HL-60 (cell line): ENCODE measurements around the gene SAP25.
A peak's percentile ranks its signal among the peaks of the same experiment; 100 is the strongest.

ENCODE experiments used
- DNase-seq, 2 experiments: peaks; one replicate each; pipeline ENCODE4 v3.0.0-alpha.2; 2010 to 2020; ENCODE audit warnings: low read depth in 1 of 2, low spot score in 1 of 2
- H3K27ac ChIP-seq: fragments of 250-450 bp; sonication (Bioruptor Pico); replicated peaks from 2 replicates; pipeline ENCODE4 v1.5.1; 2020; ENCODE audit warnings: mild to moderate bottlenecking, moderate library complexity
- H3K27me3 ChIP-seq: fragments of 250-450 bp; sonication (Bioruptor Pico); 2 replicates; pipeline ENCODE4 v1.5.1; 2021; ENCODE audit warnings: mild to moderate bottlenecking, moderate library complexity; ENCODE audit not compliant: insufficient read depth, poor library complexity, severe bottlenecking
- H3K4me3 ChIP-seq: replicated peaks from 2 replicates; pipeline ENCODE4 v1.5.1; 2011; ENCODE audit warnings: mild to moderate bottlenecking, control low read depth, low read length; ENCODE audit not compliant: insufficient read depth
- GABPA ChIP-seq: IDR thresholded peaks from 2 replicates; pipeline ENCODE4 v1.6.1; 2012; ENCODE audit warnings: low read depth
- POLR2AphosphoS5 ChIP-seq: IDR thresholded peaks from 2 replicates; pipeline ENCODE4 v1.6.1; 2012; ENCODE audit warnings: low read depth
- SPI1 ChIP-seq: IDR thresholded peaks from 2 replicates; pipeline ENCODE4 v1.6.1; 2012; ENCODE audit warnings: low read depth, mild to moderate bottlenecking, borderline replicate concordance
- TF ChIP-seq, protein P1 (sequence below): IDR thresholded peaks from 2 replicates; pipeline ENCODE4 v1.6.1; 2012; ENCODE audit warnings: low read depth; ENCODE audit not compliant: insufficient replicate concordance
- TF ChIP-seq, protein P2 (sequence below): IDR thresholded peaks from one replicate; pipeline ENCODE4 v1.5.1; 2011; ENCODE audit warnings: low read length, control low read depth, inconsistent platforms; ENCODE audit not compliant: insufficient read depth

Gene SAP25

GRCh38 chr7:100612730-100613390 lies 39.2 kb upstream of the SAP25 start:
- DNase-seq = no peak
- Histone ChIP-seq H3K27ac (peak overlapping the region; percentile 93), H3K27me3 (no peaks in the 10 kb centered on the region), H3K4me3 (peak overlapping the region; percentile 83)
- TF ChIP-seq POLR2AphosphoS5 (no peak), SPI1 (no peak), GABPA (no peak)
- TF ChIP-seq, protein P1, sequence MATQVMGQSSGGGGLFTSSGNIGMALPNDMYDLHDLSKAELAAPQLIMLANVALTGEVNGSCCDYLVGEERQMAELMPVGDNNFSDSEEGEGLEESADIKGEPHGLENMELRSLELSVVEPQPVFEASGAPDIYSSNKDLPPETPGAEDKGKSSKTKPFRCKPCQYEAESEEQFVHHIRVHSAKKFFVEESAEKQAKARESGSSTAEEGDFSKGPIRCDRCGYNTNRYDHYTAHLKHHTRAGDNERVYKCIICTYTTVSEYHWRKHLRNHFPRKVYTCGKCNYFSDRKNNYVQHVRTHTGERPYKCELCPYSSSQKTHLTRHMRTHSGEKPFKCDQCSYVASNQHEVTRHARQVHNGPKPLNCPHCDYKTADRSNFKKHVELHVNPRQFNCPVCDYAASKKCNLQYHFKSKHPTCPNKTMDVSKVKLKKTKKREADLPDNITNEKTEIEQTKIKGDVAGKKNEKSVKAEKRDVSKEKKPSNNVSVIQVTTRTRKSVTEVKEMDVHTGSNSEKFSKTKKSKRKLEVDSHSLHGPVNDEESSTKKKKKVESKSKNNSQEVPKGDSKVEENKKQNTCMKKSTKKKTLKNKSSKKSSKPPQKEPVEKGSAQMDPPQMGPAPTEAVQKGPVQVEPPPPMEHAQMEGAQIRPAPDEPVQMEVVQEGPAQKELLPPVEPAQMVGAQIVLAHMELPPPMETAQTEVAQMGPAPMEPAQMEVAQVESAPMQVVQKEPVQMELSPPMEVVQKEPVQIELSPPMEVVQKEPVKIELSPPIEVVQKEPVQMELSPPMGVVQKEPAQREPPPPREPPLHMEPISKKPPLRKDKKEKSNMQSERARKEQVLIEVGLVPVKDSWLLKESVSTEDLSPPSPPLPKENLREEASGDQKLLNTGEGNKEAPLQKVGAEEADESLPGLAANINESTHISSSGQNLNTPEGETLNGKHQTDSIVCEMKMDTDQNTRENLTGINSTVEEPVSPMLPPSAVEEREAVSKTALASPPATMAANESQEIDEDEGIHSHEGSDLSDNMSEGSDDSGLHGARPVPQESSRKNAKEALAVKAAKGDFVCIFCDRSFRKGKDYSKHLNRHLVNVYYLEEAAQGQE = no peak
- TF ChIP-seq, protein P2, sequence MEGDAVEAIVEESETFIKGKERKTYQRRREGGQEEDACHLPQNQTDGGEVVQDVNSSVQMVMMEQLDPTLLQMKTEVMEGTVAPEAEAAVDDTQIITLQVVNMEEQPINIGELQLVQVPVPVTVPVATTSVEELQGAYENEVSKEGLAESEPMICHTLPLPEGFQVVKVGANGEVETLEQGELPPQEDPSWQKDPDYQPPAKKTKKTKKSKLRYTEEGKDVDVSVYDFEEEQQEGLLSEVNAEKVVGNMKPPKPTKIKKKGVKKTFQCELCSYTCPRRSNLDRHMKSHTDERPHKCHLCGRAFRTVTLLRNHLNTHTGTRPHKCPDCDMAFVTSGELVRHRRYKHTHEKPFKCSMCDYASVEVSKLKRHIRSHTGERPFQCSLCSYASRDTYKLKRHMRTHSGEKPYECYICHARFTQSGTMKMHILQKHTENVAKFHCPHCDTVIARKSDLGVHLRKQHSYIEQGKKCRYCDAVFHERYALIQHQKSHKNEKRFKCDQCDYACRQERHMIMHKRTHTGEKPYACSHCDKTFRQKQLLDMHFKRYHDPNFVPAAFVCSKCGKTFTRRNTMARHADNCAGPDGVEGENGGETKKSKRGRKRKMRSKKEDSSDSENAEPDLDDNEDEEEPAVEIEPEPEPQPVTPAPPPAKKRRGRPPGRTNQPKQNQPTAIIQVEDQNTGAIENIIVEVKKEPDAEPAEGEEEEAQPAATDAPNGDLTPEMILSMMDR = no peak

DNA sequence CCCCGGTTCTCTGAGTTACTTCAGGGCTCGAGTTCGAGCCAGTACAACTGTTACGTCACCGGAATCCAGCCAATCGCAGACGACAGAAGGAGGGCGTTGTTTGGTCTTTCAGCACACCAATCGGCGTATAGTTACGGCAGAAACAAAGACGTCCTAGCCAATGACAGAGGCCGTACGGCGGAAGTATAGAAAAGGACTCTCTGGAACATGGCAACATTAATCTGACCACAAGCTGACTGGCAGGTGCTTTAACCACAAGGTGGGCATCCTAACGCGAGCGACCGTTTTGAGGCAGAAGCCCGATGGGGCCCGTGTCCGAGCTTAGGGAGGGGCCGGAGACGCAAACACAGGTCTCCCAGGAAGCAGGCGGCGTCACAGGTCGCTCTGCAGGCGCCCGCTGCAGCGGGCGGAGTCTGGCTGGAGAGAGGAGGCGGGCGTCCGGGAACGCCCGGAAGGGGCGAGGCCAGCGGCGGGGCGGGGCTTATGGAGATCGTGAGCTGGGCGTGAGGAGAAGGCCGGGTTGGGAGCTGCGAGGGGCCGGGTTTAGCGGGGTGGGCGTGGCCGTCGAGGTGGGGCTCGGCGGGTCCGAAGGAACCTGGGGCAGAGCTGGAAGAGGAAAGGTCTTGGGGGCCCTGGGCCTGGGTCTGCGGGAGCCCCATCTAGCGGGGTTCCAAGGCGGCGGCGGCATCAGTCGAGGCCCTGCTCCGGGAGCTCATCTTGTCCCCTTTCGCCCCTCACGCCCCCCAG lies 38.5 kb upstream of the SAP25 start, which contains the start of gene MOSPD3:
TSS of gene MOSPD3 (plus strand) at position 558 of the 747 bp plus-strand sequence. CDS start 252 bp downstream, outside the sequence.
- DNase-seq = peak; percentile 98 to 99
- peak within 1 kb of the TSS; percentile 83 for H3K4me3 ChIP-seq
- peak; percentile 86 for TF ChIP-seq POLR2AphosphoS5
- TF ChIP-seq SPI1 = no peak
- TF ChIP-seq, protein P1 = peak; percentile 25
- peak; percentile 36 for TF ChIP-seq GABPA
- TF ChIP-seq, protein P2 = no peak
- H3K27ac ChIP-seq = peak within 1 kb of the TSS; percentile 93
- no peaks in the 10 kb centered on the region for H3K27me3 ChIP-seq

DNA sequence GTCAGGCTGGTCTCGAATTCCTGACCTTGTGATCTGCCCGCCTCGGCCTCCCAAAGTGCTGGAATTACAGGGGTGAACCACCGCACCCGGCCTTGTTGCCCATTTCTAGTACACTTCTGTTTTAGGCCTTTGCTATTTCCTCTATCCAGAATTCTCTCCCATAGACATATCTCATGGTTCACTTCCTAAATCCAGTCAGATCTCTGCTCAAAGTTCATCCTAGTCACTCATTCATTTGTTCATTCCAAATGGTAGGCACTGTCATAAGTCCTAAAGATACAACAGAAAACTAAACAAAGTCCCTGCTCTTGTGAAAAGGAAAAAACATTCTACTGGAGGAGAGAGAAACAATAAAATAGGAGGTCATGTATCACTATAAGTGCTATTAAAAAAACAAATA lies 36.3 kb upstream of the SAP25 start:
- DNase-seq = no peak
- no peak overlapping the region for H3K4me3 ChIP-seq
- no peaks in the 10 kb centered on the region for H3K27me3 ChIP-seq
- TF ChIP-seq, protein P1 = no peak
- TF ChIP-seq, protein P2 = no peak
- TF ChIP-seq GABPA (no peak), SPI1 (no peak), POLR2AphosphoS5 (no peak)
- H3K27ac ChIP-seq = no peak overlapping the region
